SK-N-SH (cell line): ENCODE results near the gene TBC1D19. TPM values are rescaled to one million over a fixed set of nuclear protein-coding genes. Genes with fewer than 3 reads are reported as not detected.

Experiments used
- CTCF ChIA-PET: fragments of 300-600, 350-600 bp; formaldehyde crosslinking; extraction: SDS; loops from one replicate; lab custom pipeline; 2021; lab: Yijun Ruan, JAX
- POLR2A ChIA-PET: fragments of 350-600 bp; sonication (Branson Sonifier 250); formaldehyde crosslinking; extraction: SDS; loops from one replicate; lab custom pipeline; 2020; ENCODE audit warnings: antibody characterized with exemption, inconsistent platforms; lab: Yijun Ruan, JAX
- DNase-seq: peaks from one replicate; pipeline ENCODE4 v3.0.0; 2012
- H2AFZ ChIP-seq: fragments of 200-600 bp; sonication (generic); 2 replicates; pipeline ENCODE4 v1.8.1; 2016; ENCODE audit warnings: antibody characterized with exemption, mild to moderate bottlenecking, low read depth
- H3F3A ChIP-seq: fragments of 200-600 bp; sonication (generic); replicated peaks from 2 replicates; pipeline ENCODE3; 2016; ENCODE audit warnings: antibody characterized with exemption, mild to moderate bottlenecking; ENCODE audit not compliant: insufficient read depth
- H3K27ac ChIP-seq, 2 experiments: fragments of 200-500 bp in 1 of 2; fragments of 200-600 bp in 1 of 2; sonication (Bioruptor generic) in 1 of 2; sonication (generic), shearing (Covaris generic) in 1 of 2; 2 replicates each; pipeline versions ENCODE4 v1.5.1 to v1.6.1; 2014 to 2016; ENCODE audit warnings: low read depth in 2 of 2, inconsistent platforms in 1 of 2, low read length in 1 of 2, mild to moderate bottlenecking in 1 of 2, mixed read lengths in 1 of 2
- H3K27me3 ChIP-seq: fragments of 200-600 bp; sonication (generic), shearing (Covaris generic); 2 replicates; pipeline ENCODE4 v1.6.1; 2016; ENCODE audit warnings: mixed run types; ENCODE audit not compliant: insufficient read depth
- H3K36me3 ChIP-seq, 2 experiments: fragments of 200-500 bp in 1 of 2; fragments of 200-600 bp in 1 of 2; sonication (Bioruptor generic) in 1 of 2; sonication (generic) in 1 of 2; replicated peaks in 1 of 2; 2 replicates each; pipeline versions ENCODE3 to v1.5.1; 2014 to 2016; ENCODE audit warnings: low read length in 1 of 2, mild to moderate bottlenecking in 1 of 2; ENCODE audit not compliant: insufficient read depth in 2 of 2, control insufficient read depth in 1 of 2
- H3K4me1 ChIP-seq, 2 experiments: fragments of 200-500 bp in 1 of 2; fragments of 200-600 bp in 1 of 2; sonication (Bioruptor generic) in 1 of 2; sonication (generic), shearing (Covaris generic) in 1 of 2; 2 replicates each; pipeline versions ENCODE4 v1.5.1 to v1.6.1; 2014 to 2016; ENCODE audit warnings: low read depth in 1 of 2, low read length in 1 of 2, mixed run types in 1 of 2; ENCODE audit not compliant: insufficient read depth in 2 of 2, control insufficient read depth in 1 of 2
- H3K4me2 ChIP-seq: fragments of 200-600 bp; sonication (generic), shearing (Covaris generic); 2 replicates; pipeline ENCODE4 v1.6.1; 2017; ENCODE audit warnings: mixed run types
- H3K4me3 ChIP-seq, 2 experiments: fragments of 200-500 bp in 1 of 2; fragments of 200-600 bp in 1 of 2; sonication (Bioruptor generic) in 1 of 2; sonication (generic), shearing (Covaris generic) in 1 of 2; 2 replicates each; pipeline versions ENCODE4 v1.5.1 to v1.8.1; 2014 to 2016; ENCODE audit warnings: low read depth in 2 of 2, inconsistent platforms in 1 of 2, low read length in 1 of 2, mild to moderate bottlenecking in 1 of 2, mixed read lengths in 1 of 2, moderate library complexity in 1 of 2
- H3K79me2 ChIP-seq: fragments of 200-600 bp; sonication (generic); 2 replicates; pipeline ENCODE4 v1.8.1; 2017; ENCODE audit warnings: mild to moderate bottlenecking; ENCODE audit not compliant: insufficient read depth
- H3K9ac ChIP-seq: fragments of 200-600 bp; sonication (generic); 2 replicates; pipeline ENCODE4 v1.6.1; 2017; ENCODE audit warnings: mixed run types
- H3K9me2 ChIP-seq: fragments of 200-600 bp; sonication (generic); 2 replicates; pipeline ENCODE4 v1.6.1; 2017; ENCODE audit warnings: mixed run types
- H3K9me3 ChIP-seq: fragments of 200-600 bp; sonication (generic); 2 replicates; pipeline ENCODE4 v1.6.1; 2017; ENCODE audit warnings: mixed run types, mild to moderate bottlenecking, moderate library complexity
- H4K20me1 ChIP-seq: fragments of 200-600 bp; sonication (generic); 2 replicates; pipeline ENCODE4 v1.6.1; 2017; ENCODE audit warnings: mild to moderate bottlenecking, mixed run types; ENCODE audit not compliant: insufficient read depth
- EZH2phosphoT487 ChIP-seq: fragments of 200-600 bp; sonication (generic); IDR thresholded peaks from 2 replicates; pipeline ENCODE4 v1.6.1; 2017; ENCODE audit warnings: low read depth, mixed run types, mild to moderate bottlenecking, antibody characterized with exemption, moderate library complexity, borderline replicate concordance
- FOSL2 ChIP-seq: IDR thresholded peaks from 2 replicates; pipeline ENCODE4 v1.4.0; 2012; ENCODE audit warnings: low read depth, mild to moderate bottlenecking, moderate library complexity, borderline replicate concordance
- MXI1 ChIP-seq: IDR thresholded peaks from 2 replicates; pipeline ENCODE4 v1.6.1; 2012; ENCODE audit warnings: mild to moderate bottlenecking, low read depth, low read length, improper control_type of control experiment
- NFIC ChIP-seq: IDR thresholded peaks from 2 replicates; pipeline ENCODE4 v1.4.0; 2012; ENCODE audit warnings: borderline replicate concordance
- RCOR1 ChIP-seq: fragments of 150-350 bp; IDR thresholded peaks from 2 replicates; pipeline ENCODE4 v1.6.1; 2017; ENCODE audit warnings: antibody characterized with exemption, low read length
- USF2 ChIP-seq: fragments of 150-350 bp; IDR thresholded peaks from 2 replicates; pipeline ENCODE4 v1.6.1; 2017; ENCODE audit warnings: antibody characterized with exemption, low read length, low read depth, borderline replicate concordance
- ZBTB33 ChIP-seq: IDR thresholded peaks from 2 replicates; pipeline ENCODE4 v1.4.0; 2012; ENCODE audit warnings: low read depth, borderline replicate concordance
- WGBS: methylation state at CpG from one replicate; pipeline ENCODE4 v1.1.6; 2017; ENCODE audit warnings: low lambda C conversion rate; 5-methylcytosine and 5-hydroxymethylcytosine counted together
- polyA plus RNA-seq, 3 experiments: library from polyadenylated mRNA; depleted of rRNA; stranded (reverse); fragments of >200 nt; gene quantifications; 2 replicates each; pipeline ENCODE4 v1.2.3, GENCODE V29; 2012

The TBC1D19 gene
- polyA plus RNA-seq, 1 of the 3 experiments (the other 2 are of a cell fraction): 4.2 TPM

GRCh38 chr4:26785810-26786209 lies 201.9 kb downstream of the TBC1D19 start:
- ChIA-PET POLR2A (no interaction called here), CTCF (no interaction called here)
- no peak for DNase-seq
- Histone ChIP-seq H3K79me2 (no peaks in the 10 kb centered on the region), H3F3A (peaks cover 24% of the 10 kb centered on the region), H3K4me2 (no peak overlapping the region), H3K4me1 (peaks cover 7 to 34% of the 10 kb centered on the region in 2 experiments), H3K9me3 (no peaks in the 10 kb centered on the region), H3K9ac (no peak overlapping the region), H3K27ac (no peak overlapping the region), H3K36me3 (no peaks in the 10 kb centered on the region), H4K20me1 (no peaks in the 10 kb centered on the region; the same call in 1 of the 2 replicates), H2AFZ (no peak overlapping the region), H3K9me2 (no peaks in the 10 kb centered on the region), H3K27me3 (no peaks in the 10 kb centered on the region), H3K4me3 (no peak overlapping the region)
- TF ChIP-seq EZH2phosphoT487 (no peak), RCOR1 (no peak), USF2 (no peak)
- no CpG with 5 or more reads among the region's 2 CpGs for WGBS

GRCh38 chr4:26786916-26787315 lies 203.0 kb downstream of the TBC1D19 start:
- CTCF ChIA-PET: no interaction called here
- no peak for TF ChIP-seq EZH2phosphoT487
- TF ChIP-seq NFIC: no peak
- no peak for TF ChIP-seq ZBTB33
- no peak for TF ChIP-seq MXI1
- TF ChIP-seq FOSL2: no peak
- TF ChIP-seq, all 33 proteins: peak for 0

More at GRCh38 chr4:26786916-26787315, 203.0 kb downstream of the TBC1D19 start:
- no peak for DNase-seq
- Histone ChIP-seq H3K9ac (no peak overlapping the region), H3K9me2 (no peaks in the 10 kb centered on the region), H3K36me3 (no peaks in the 10 kb centered on the region), H3K9me3 (no peaks in the 10 kb centered on the region), H3K27me3 (no peaks in the 10 kb centered on the region), H2AFZ (no peak overlapping the region), H3F3A (peaks cover 18% of the 10 kb centered on the region), H3K4me3 (no peak overlapping the region), H3K4me1 (peaks cover 6 to 24% of the 10 kb centered on the region in 2 experiments), H3K4me2 (no peak overlapping the region), H3K27ac (no peak overlapping the region), H4K20me1 (no peaks in the 10 kb centered on the region; the same call in 1 of the 2 replicates), H3K79me2 (no peaks in the 10 kb centered on the region)
- WGBS: 89% methylated on average over 3 of the region's 3 CpGs
- POLR2A ChIA-PET: no interaction called here
